Measurements from ENCODE around the gene CLTCL1. TPM values are rescaled to one million over a fixed set of nuclear protein-coding genes. Genes with fewer than 3 reads are reported as not detected.

Gene CLTCL1
- total RNA-seq, 1 experiment from 2014 or later = 7.1 TPM

DNA sequence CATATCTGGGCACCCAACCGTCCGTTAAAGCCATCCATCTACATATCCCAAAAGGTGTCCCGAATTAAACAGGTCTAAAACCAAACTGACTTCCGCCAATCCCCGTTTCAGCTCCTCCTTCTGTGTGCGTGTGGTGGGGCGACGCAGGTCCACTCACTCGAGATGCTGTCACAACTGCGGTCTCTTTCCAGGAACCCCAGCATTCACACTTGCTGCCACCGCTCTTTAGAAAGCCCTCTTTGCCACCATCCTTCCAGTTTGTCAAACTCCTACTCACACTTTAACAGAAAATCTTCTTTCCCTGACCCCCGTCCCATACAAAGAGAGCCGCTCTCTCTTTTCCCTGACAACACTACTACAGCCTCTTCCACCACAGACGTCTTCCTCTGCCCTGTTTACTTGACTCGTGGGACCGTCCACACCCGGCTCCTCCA lies 147.5 kb downstream of the CLTCL1 start:
- ChIA-PET RAD21 (ENCODE audit: low non-redundant PET in 1 of 2, low total read pairs in 2 of 2, uncharacterized antibody in 2 of 2, unreplicated experiment in 2 of 2) (interaction anchor here (0.6 to 1.3 kb wide), 3 partner anchors 208 to 486 kb away, joined by 3 to 5 read pairs (median 3); partner anchors contain the start of genes CDC45 (in 1 of the 2) and PRODH (in 1 of the 2)), CTCF (interaction anchor here (0.8 to 3.5 kb wide), 19 partner anchors 8 to 486 kb away, joined by 3 to 26 read pairs (median 4); partner anchors contain the start of genes DGCR2 and SLC25A1), POLR2A (interaction anchor here (0.5 to 1.3 kb wide), 4 partner anchors 10 to 486 kb away, joined by 3 to 5 read pairs (median 3); partner anchors contain the start of gene DGCR2)
- peak overlapping the region; percentile 90 to 97 for H3K4me3 ChIP-seq (replicated peaks in 1 of 2; ENCODE audit: low read depth in 1 of 2, low read length in 2 of 2)
- TF ChIP-seq, protein P1, sequence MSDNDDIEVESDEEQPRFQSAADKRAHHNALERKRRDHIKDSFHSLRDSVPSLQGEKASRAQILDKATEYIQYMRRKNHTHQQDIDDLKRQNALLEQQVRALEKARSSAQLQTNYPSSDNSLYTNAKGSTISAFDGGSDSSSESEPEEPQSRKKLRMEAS (IDR thresholded peaks at IDR 0.05) = no peak
- TF ChIP-seq YY1 (IDR thresholded peaks at IDR 0.05; ENCODE audit: extremely low read depth, insufficient replicate concordance, low read depth, low read length) (no peak), RAD21 (IDR thresholded peaks at IDR 0.05; ENCODE audit: low read depth) (no peak), SRF (IDR thresholded peaks at IDR 0.05; ENCODE audit: low read depth) (no peak), JUND (IDR thresholded peaks at IDR 0.05) (no peak), SP1 (IDR thresholded peaks at IDR 0.05; ENCODE audit: low read depth) (no peak), CEBPB (IDR thresholded peaks at IDR 0.05; ENCODE audit: low read depth) (no peak), EGR1 (IDR thresholded peaks at IDR 0.05; ENCODE audit: low read depth) (no peak), CBX3 (IDR thresholded peaks at IDR 0.05; ENCODE audit: low read depth) (no peak)
- TF ChIP-seq, protein P2, sequence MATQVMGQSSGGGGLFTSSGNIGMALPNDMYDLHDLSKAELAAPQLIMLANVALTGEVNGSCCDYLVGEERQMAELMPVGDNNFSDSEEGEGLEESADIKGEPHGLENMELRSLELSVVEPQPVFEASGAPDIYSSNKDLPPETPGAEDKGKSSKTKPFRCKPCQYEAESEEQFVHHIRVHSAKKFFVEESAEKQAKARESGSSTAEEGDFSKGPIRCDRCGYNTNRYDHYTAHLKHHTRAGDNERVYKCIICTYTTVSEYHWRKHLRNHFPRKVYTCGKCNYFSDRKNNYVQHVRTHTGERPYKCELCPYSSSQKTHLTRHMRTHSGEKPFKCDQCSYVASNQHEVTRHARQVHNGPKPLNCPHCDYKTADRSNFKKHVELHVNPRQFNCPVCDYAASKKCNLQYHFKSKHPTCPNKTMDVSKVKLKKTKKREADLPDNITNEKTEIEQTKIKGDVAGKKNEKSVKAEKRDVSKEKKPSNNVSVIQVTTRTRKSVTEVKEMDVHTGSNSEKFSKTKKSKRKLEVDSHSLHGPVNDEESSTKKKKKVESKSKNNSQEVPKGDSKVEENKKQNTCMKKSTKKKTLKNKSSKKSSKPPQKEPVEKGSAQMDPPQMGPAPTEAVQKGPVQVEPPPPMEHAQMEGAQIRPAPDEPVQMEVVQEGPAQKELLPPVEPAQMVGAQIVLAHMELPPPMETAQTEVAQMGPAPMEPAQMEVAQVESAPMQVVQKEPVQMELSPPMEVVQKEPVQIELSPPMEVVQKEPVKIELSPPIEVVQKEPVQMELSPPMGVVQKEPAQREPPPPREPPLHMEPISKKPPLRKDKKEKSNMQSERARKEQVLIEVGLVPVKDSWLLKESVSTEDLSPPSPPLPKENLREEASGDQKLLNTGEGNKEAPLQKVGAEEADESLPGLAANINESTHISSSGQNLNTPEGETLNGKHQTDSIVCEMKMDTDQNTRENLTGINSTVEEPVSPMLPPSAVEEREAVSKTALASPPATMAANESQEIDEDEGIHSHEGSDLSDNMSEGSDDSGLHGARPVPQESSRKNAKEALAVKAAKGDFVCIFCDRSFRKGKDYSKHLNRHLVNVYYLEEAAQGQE (IDR thresholded peaks at IDR 0.05; ENCODE audit: low read depth) = no peak
- TSS peak; percentile 69 for BruUV-seq (replicated peaks)
- H3K9me2 ChIP-seq (ENCODE audit: insufficient read depth) = no peaks in the 10 kb centered on the region
- no peaks in the 10 kb centered on the region for H3K27me3 ChIP-seq (ENCODE audit: insufficient read depth, low read length)
- H3K9me3 ChIP-seq (ENCODE audit: control insufficient read depth in 1 of 2, insufficient read depth in 1 of 2, low read depth in 1 of 2, low read length in 2 of 2) = no peaks in the 10 kb centered on the region
- ATAC-seq = peak; percentile 48
- peaks cover 22% of the 10 kb centered on the region for H3K79me2 ChIP-seq (ENCODE audit: insufficient read depth, low read length)
- H3K4me2 ChIP-seq (ENCODE audit: low read length) = peak overlapping the region; percentile 83
- peak overlapping the region; percentile 78 for H3K9ac ChIP-seq (ENCODE audit: low read length)
- DNase-seq (ENCODE audit: low read depth, low spot score) = no peak
- intact Hi-C loops (cut with micrococcal nuclease) = loop anchor here (1.0 to 10.0 kb wide), 2 partner anchors 331 to 486 kb away; partner anchors contain the start of genes CDC45 and UFD1
- no peak overlapping the region for H2AFZ ChIP-seq (ENCODE audit: low read depth, low read length, poor library complexity, severe bottlenecking)
- peaks cover 3 to 11% of the 10 kb centered on the region in 2 experiments for H3K4me1 ChIP-seq (ENCODE audit: control insufficient read depth in 1 of 2, insufficient read depth in 2 of 2, low read length in 2 of 2)
- peaks cover 25 to 28% of the 10 kb centered on the region in 2 experiments; a peak in 3 of 4 replicates for H3K36me3 ChIP-seq (ENCODE audit: control insufficient read depth in 1 of 2, insufficient read depth in 2 of 2, low read length in 2 of 2)
- H3K27ac ChIP-seq (ENCODE audit: low read depth, low read length) = peak overlapping the region; percentile 48
- H4K20me1 ChIP-seq (ENCODE audit: insufficient read depth) = no peaks in the 10 kb centered on the region
